Measurements from ENCODE around the gene SFMBT1. TPM values are rescaled to one million over a fixed set of nuclear protein-coding genes. Genes with fewer than 3 reads are reported as not detected.

Gene SFMBT1
- total and polyA plus RNA-seq, 2 donors from 2014 or later = 3.4 to 16.0 TPM

DNA sequence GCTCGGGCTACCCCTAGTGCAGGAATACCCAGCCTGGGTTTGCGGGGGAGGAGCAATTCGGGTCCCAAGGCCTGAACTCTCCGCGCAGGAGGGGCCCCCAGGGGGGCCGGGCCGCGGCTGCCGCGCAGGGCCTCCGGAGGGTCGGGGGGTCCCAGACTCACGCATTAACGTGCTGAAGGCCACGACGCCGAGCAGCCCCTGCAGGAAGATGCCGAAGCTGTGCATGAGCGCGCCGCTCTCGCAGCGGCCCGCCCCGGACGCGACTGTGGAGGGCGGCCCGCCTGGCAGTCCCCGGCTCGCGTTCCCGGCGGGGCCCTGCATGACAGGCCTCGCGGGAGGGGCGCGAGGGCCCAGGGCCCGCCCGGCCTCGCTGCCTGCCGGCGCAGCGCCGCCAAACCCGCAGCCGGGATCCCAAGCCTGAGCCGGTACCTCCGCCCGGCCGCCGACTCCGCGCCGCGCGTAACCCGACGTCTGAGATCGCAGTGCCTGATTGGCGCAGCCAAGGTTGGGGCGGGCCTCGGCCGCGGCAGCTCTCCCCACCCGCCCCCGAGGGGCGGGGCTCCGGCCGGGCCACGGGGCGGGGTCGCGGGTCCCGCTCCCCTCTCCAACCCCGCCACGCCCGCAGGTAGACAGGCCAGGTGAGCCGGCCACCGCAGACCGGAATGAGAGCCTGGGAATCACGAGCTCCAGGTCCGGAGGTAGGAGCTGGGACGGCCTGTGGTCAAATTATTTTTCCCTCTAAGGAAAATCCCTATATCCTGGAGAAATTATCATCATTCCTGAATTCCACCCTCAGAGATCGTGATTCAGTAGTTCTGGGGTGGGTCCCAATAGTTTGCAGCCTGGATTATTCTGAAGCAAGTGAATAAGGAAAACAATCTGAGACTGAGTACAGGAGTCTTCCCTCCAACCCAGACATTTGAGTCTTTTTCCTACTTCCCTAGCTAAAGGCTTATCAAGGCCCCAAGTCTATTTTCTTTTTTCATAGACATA is 148.4 kb downstream of the SFMBT1 start, which contains the start of gene STIMATE:
Gene STIMATE, minus strand, starts transcription at position 419 of the 993 bp plus-strand sequence. Its CDS starts 98 bp downstream, at position 321.
- H3K4me1 ChIP-seq (ENCODE audit: control insufficient read depth in 2 of 3, insufficient read depth in 2 of 3, low read depth in 1 of 3, low read length in 3 of 3) = peaks cover 0 to 27% (median 16%) of the 10 kb centered on the region in 3 donors
- peak within 1 kb of the TSS; percentile 29 to 63 for H3K27ac ChIP-seq (ENCODE audit: low read depth in 2 of 2, low read length in 2 of 2)
- H3K27me3 ChIP-seq (ENCODE audit: control insufficient read depth, insufficient read depth, low read length) = no peaks in the 10 kb centered on the region
- H3K4me3 ChIP-seq (ENCODE audit: low read length in 3 of 3) = peak within 1 kb of the TSS; percentile 75 to 94 (median 78)
- no peaks in the 10 kb centered on the region for H3K36me3 ChIP-seq (ENCODE audit: control insufficient read depth in 2 of 3, insufficient read depth in 3 of 3, low read length in 3 of 3)
- FAIRE-seq (no peak), DNase-seq (peak; percentile 80 to 95 (median 85))
- TF ChIP-seq, protein P1, sequence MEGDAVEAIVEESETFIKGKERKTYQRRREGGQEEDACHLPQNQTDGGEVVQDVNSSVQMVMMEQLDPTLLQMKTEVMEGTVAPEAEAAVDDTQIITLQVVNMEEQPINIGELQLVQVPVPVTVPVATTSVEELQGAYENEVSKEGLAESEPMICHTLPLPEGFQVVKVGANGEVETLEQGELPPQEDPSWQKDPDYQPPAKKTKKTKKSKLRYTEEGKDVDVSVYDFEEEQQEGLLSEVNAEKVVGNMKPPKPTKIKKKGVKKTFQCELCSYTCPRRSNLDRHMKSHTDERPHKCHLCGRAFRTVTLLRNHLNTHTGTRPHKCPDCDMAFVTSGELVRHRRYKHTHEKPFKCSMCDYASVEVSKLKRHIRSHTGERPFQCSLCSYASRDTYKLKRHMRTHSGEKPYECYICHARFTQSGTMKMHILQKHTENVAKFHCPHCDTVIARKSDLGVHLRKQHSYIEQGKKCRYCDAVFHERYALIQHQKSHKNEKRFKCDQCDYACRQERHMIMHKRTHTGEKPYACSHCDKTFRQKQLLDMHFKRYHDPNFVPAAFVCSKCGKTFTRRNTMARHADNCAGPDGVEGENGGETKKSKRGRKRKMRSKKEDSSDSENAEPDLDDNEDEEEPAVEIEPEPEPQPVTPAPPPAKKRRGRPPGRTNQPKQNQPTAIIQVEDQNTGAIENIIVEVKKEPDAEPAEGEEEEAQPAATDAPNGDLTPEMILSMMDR (IDR thresholded peaks at IDR 0.05; ENCODE audit: borderline replicate concordance, extremely low read depth, insufficient read depth) = no peak
- H3K9me3 ChIP-seq (ENCODE audit: control insufficient read depth in 2 of 3, insufficient read depth in 1 of 3, low read length in 3 of 3) = no peaks in the 10 kb centered on the region
- intact Hi-C loops (cut with DNase I) = no loop called here
- peak within 1 kb of the TSS; percentile 50 to 83 (median 78) for H3K9ac ChIP-seq (ENCODE audit: low read length in 3 of 3)

- intact Hi-C loops (cut with DNase I) = no loop called here
- no peaks in the 10 kb centered on the region for H3K27me3 ChIP-seq (ENCODE audit: control insufficient read depth, insufficient read depth, low read length)
- H3K4me1 ChIP-seq (ENCODE audit: control insufficient read depth in 2 of 3, insufficient read depth in 2 of 3, low read depth in 1 of 3, low read length in 3 of 3) = peaks cover 0 to 28% (median 23%) of the 10 kb centered on the region in 3 donors
- H3K4me3 ChIP-seq (ENCODE audit: low read length in 3 of 3) = peak overlapping the region; percentile 75 to 94 (median 78)
- H3K9ac ChIP-seq (ENCODE audit: low read length in 3 of 3) = peak overlapping the region; percentile 50 to 83 (median 78)
- no peak overlapping the region for H3K27ac ChIP-seq (ENCODE audit: low read depth in 2 of 2, low read length in 2 of 2)
- TF ChIP-seq, protein P1 (IDR thresholded peaks at IDR 0.05; ENCODE audit: borderline replicate concordance, extremely low read depth, insufficient read depth) = no peak
- DNase-seq (peak in 2 of 5 donors; percentile 14 to 19), FAIRE-seq (no peak)
- H3K9me3 ChIP-seq (ENCODE audit: control insufficient read depth in 2 of 3, insufficient read depth in 1 of 3, low read length in 3 of 3) = no peaks in the 10 kb centered on the region
- no peaks in the 10 kb centered on the region for H3K36me3 ChIP-seq (ENCODE audit: control insufficient read depth in 2 of 3, insufficient read depth in 3 of 3, low read length in 3 of 3)
Measured at GRCh38 chr3:52896613-52897012, 149.3 kb downstream of the SFMBT1 start.

DNA sequence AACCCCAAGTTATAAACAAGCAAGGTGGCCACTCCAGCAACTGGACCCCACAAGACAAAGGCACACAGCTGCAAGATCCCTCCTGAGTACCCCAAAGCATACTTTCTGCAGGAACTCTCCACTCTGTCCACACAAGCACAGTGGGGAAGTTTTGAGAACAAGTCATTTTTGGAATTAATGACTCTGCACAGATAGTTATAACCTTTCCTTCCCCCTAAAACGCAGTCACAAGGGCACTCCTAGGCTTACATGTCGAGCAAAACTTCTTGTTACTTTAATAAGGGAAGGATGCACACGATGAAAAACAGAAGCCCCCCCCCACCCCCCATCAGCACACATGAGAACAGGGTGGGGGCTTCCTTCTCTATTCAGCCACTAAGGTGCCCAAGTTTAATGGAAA is 149.7 kb downstream of the SFMBT1 start:
- Histone ChIP-seq H3K4me1 (ENCODE audit: control insufficient read depth in 2 of 3, insufficient read depth in 2 of 3, low read depth in 1 of 3, low read length in 3 of 3) (peaks cover 0 to 28% (median 23%) of the 10 kb centered on the region in 3 donors), H3K9ac (ENCODE audit: low read length in 3 of 3) (peak overlapping the region in 1 of 3 donors; percentile 78), H3K27me3 (ENCODE audit: control insufficient read depth, insufficient read depth, low read length) (no peaks in the 10 kb centered on the region), H3K9me3 (ENCODE audit: control insufficient read depth in 2 of 3, insufficient read depth in 1 of 3, low read length in 3 of 3) (no peaks in the 10 kb centered on the region), H3K36me3 (ENCODE audit: control insufficient read depth in 2 of 3, insufficient read depth in 3 of 3, low read length in 3 of 3) (no peaks in the 10 kb centered on the region), H3K27ac (ENCODE audit: low read depth in 2 of 2, low read length in 2 of 2) (no peak overlapping the region), H3K4me3 (ENCODE audit: low read length in 3 of 3) (peak overlapping the region in 2 of 3 donors; percentile 28 to 78)
- FAIRE-seq = no peak
- TF ChIP-seq, protein P1 (IDR thresholded peaks at IDR 0.05; ENCODE audit: borderline replicate concordance, extremely low read depth, insufficient read depth) = no peak
- intact Hi-C loops (cut with DNase I) = no loop called here
- no peak for DNase-seq
